ENCODE results near the gene GAL3ST2. TPM values are rescaled to one million over a fixed set of nuclear protein-coding genes. Genes with fewer than 3 reads are reported as not detected.
"Not testable (repeated sequence)": the region's sequence is repeated elsewhere in the genome, so short reads cannot be mapped to it uniquely, and the experiment has no call there.

GAL3ST2 gene
- total RNA-seq, 4 donors from 2014 or later: 0.21 to 0.29 TPM; not detected in 2

DNA sequence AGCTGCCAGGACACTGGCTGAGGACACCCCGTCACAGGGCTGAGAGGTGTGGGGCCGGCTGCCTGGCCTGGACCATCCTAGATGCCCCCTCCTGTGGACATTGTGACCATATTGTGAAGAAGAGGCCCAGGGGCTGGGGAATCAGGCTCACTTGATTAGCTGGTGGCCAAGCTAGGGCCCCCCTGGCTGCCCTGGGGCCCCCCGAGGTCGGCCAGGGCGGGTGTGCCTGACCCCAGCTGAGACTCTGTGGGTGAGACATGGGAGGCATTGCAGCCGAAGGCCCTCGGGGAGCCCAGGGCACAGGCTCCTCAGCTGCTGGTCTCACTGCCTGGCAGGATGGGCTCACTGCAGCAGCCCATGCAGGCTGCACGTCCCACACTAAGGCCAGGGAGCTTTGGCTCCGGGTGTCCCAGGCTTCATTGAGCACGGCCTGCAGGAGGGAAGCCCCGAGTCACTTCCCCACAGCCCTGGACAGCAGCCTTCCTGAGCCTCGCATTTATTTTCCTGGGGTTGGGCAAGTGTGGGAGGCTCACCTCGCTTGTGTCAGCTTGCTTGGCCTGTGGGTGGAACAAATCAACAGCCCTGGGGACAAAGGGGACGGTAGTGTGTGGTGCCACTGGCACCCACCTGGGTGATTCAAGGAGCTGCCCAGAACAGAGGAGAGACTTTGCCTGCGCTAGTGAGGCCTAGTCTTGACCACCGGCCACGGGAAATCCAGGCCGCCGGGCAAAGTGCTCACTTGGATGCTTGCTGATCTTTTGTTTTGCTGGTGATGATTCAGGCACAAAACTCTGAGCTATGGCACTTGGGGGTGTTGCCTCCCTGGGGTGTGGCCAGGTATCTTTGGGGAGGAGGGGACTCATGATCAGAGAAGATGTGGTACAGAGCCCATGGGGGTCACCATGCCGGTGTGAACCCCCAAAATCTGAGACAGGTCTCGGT, 1.3 kb downstream of the GAL3ST2 start:
- H3K4me3 ChIP-seq: no peak overlapping the region
- peaks cover 0 to 4% of the 10 kb centered on the region in 2 donors for H3K27me3 ChIP-seq
- H3K36me3 ChIP-seq: no peaks in the 10 kb centered on the region
- no peak overlapping the region for H3K27ac ChIP-seq
- TF ChIP-seq, protein P1, sequence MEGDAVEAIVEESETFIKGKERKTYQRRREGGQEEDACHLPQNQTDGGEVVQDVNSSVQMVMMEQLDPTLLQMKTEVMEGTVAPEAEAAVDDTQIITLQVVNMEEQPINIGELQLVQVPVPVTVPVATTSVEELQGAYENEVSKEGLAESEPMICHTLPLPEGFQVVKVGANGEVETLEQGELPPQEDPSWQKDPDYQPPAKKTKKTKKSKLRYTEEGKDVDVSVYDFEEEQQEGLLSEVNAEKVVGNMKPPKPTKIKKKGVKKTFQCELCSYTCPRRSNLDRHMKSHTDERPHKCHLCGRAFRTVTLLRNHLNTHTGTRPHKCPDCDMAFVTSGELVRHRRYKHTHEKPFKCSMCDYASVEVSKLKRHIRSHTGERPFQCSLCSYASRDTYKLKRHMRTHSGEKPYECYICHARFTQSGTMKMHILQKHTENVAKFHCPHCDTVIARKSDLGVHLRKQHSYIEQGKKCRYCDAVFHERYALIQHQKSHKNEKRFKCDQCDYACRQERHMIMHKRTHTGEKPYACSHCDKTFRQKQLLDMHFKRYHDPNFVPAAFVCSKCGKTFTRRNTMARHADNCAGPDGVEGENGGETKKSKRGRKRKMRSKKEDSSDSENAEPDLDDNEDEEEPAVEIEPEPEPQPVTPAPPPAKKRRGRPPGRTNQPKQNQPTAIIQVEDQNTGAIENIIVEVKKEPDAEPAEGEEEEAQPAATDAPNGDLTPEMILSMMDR (IDR thresholded peaks at IDR 0.05): no peak
- no peak for TF ChIP-seq POLR2A (IDR thresholded peaks at IDR 0.05)
- H3K9me3 ChIP-seq: no peaks in the 10 kb centered on the region
- intact Hi-C loops (cut with DNase I; ENCODE audit: low total_unique reads): no loop called here
- DNase-seq: no peak
- no peaks in the 10 kb centered on the region for H3K4me1 ChIP-seq

DNA sequence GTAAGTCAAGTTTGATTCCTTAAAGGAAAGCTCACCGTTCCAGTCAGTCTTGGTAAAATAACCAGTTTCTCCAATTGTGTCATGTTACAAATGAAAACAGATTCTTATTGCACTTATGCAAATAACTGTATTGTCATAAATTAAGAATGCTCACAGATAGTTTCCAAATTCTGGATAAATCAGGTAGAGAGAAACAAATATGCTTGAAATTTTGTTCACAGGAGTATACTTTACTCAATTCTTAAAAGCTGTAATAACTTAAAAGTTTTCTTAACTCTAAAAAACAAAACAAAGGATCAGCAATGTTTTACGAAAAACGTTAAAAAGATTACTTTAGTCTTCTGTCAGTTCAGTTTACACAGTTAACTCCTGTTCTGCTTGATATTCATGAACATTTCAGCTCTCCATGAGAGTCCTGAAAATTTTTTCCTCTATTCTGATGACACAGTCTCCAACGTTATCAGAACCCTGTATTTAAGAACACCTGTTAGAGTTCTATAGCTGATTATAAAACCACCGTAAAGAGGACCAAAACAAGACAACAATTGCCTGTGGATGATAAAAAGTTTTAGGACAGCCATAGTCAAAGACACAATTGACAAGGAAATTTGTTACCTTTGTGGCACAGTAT, 4.4 kb downstream of the GAL3ST2 start:
- Histone ChIP-seq H3K4me1 (no peaks in the 10 kb centered on the region), H3K27me3 (no peaks in the 10 kb centered on the region), H3K27ac (no peak overlapping the region), H3K9me3 (no peaks in the 10 kb centered on the region), H3K36me3 (no peaks in the 10 kb centered on the region), H3K4me3 (no peak overlapping the region)
- intact Hi-C loops (cut with DNase I; ENCODE audit: low total_unique reads): no loop called here
- no peak for DNase-seq
- TF ChIP-seq, protein P1 (IDR thresholded peaks at IDR 0.05): no peak
- TF ChIP-seq POLR2A (IDR thresholded peaks at IDR 0.05): no peak

DNA sequence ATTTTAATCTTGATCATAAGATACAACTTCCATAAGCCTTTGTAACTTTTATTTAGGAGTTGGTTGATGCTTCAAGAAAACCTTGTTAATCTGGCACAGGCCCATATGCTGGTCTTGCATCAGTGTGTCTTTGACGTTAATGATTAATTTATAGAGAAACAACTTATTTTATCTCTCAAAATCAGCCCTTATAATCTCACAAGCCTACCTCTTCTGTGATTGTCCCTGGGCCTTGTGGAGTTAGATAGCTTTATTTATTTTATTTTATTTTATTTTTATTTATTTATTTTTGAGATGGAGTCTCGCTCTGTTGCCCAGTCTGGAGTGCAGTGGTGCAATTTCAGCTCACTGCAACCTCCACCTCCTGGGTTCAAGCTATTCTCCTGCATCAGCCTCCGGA, 5.4 kb downstream of the GAL3ST2 start:
- H3K9me3 ChIP-seq; intact Hi-C loops (cut with DNase I; ENCODE audit: low total_unique reads); H3K27ac ChIP-seq; H3K4me3 ChIP-seq; H3K4me1 ChIP-seq; DNase-seq; H3K36me3 ChIP-seq; H3K27me3 ChIP-seq: not testable (repeated sequence)

DNA sequence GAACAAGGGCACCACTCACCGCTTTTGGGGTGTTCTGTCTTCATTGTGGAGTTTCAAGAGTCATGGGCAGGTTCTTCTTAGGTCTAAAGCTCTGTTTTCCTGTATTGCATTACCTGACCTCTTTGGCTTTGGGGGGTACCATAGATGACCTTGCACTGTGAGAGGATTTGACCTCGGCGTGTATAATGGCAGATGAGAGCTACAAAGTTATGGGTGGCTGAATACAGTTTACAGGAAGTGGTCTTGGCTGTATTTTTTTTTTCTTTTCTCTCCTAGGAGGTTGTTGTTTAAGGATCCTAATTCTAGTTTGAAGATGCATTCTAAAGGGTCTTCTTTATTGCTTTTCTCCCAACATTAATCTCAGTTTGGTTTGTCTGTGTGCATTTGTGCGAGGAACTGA, 11.5 kb downstream of the GAL3ST2 start:
- H3K27ac ChIP-seq: no peak overlapping the region
- no peaks in the 10 kb centered on the region for H3K4me1 ChIP-seq
- no peak for DNase-seq
- H3K36me3 ChIP-seq: no peaks in the 10 kb centered on the region
- H3K27me3 ChIP-seq: no peaks in the 10 kb centered on the region
- intact Hi-C loops (cut with DNase I; ENCODE audit: low total_unique reads): no loop called here
- TF ChIP-seq, protein P1 (IDR thresholded peaks at IDR 0.05): no peak
- no peak for TF ChIP-seq POLR2A (IDR thresholded peaks at IDR 0.05)
- no peak overlapping the region for H3K4me3 ChIP-seq
- no peaks in the 10 kb centered on the region for H3K9me3 ChIP-seq

DNA sequence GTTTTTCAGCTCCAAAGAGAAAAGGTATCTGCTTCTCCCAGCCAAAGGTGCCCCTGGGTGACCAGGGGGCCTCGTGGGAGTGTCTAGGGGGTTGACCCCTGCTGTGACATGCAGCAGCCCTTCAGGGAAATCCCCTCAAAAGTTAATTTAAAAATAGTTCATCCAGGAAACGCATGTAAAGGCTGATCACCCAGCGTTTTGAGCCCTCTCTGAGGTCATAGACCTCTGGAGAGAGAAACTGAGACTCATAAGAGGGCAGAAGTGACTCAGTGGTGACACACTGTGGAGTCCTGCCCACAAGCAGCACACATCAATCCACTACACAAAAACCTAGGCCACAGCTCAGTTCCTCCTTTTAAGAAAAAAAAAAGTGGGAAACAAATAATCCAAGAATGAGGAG, 11.9 kb downstream of the GAL3ST2 start:
- H3K27ac ChIP-seq: no peak overlapping the region
- TF ChIP-seq POLR2A (IDR thresholded peaks at IDR 0.05): no peak
- TF ChIP-seq, protein P1 (IDR thresholded peaks at IDR 0.05): no peak

DNA sequence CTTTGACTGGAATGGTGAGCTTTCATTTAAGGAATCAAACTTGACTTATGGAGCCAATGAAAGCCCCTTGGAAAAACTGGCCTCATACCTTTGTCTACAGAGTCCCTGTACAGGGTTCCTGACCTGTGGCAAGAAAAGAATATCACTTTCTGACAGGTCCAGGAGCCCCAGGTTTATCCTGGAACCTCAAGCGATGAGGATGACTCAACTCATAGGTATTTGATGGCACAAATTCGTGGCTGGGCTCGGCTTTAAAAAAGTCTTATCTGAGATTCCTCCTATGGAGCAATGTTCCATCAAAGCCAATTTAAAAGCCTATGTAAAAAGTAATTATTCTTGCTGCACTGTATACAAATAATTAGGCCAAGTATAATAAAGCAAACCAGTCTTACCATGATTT, 14.8 kb downstream of the GAL3ST2 start:
- intact Hi-C loops (cut with DNase I; ENCODE audit: low total_unique reads): not testable (repeated sequence)

More for the DNA sequence above, 11.9 kb downstream of the GAL3ST2 start:
- H3K36me3 ChIP-seq: no peaks in the 10 kb centered on the region
- no peaks in the 10 kb centered on the region for H3K9me3 ChIP-seq
- DNase-seq: no peak
- intact Hi-C loops (cut with DNase I; ENCODE audit: low total_unique reads): no loop called here
- H3K4me3 ChIP-seq: no peak overlapping the region
- no peaks in the 10 kb centered on the region for H3K27me3 ChIP-seq
- no peaks in the 10 kb centered on the region for H3K4me1 ChIP-seq

More for the DNA sequence above, 14.8 kb downstream of the GAL3ST2 start:
- not testable (repeated sequence) for H3K4me1 ChIP-seq, H3K27me3 ChIP-seq, H3K4me3 ChIP-seq, DNase-seq, H3K36me3 ChIP-seq, H3K27ac ChIP-seq, H3K9me3 ChIP-seq

Measured in uterus (tissue), 4 donors.